B cell (primary cell): Measurements from ENCODE around the gene HHATL.

Source experiments
- EZH2 ChIP-seq: IDR thresholded peaks from 2 replicates; pipeline ENCODE4 v1.6.1; 2012; ENCODE audit warnings: borderline replicate concordance, low read depth, mild to moderate bottlenecking, moderate library complexity, low read length; ENCODE audit not compliant: insufficient read depth, poor library complexity, severe bottlenecking
- TF ChIP-seq, protein P1 (sequence below): fragments of 200-600 bp; IDR thresholded peaks from one replicate; pipeline ENCODE4 v1.8.0; 2022; ENCODE audit warnings: antibody characterized with exemption, mild to moderate bottlenecking

DNA sequence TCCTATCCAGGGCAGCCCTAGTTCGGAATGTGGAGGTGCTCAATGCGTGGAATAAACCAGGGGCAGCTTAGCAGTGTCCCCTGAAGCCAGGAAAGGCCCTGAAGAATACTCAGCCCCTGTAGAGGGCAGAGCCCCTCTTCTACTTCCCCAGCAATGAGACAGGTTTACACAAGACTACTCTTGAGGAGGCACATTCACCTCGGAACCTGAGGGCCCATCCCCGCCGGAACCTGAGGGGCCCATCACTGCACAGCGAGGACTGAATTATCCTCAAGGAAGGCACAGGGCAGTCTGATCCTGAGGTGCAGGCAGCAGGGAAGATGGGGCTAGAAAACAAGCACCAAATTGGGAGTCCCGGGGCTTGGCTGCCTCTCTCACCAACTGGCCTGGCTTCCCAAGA, 48.2 kb upstream of the HHATL start:
- TF ChIP-seq, protein P1, sequence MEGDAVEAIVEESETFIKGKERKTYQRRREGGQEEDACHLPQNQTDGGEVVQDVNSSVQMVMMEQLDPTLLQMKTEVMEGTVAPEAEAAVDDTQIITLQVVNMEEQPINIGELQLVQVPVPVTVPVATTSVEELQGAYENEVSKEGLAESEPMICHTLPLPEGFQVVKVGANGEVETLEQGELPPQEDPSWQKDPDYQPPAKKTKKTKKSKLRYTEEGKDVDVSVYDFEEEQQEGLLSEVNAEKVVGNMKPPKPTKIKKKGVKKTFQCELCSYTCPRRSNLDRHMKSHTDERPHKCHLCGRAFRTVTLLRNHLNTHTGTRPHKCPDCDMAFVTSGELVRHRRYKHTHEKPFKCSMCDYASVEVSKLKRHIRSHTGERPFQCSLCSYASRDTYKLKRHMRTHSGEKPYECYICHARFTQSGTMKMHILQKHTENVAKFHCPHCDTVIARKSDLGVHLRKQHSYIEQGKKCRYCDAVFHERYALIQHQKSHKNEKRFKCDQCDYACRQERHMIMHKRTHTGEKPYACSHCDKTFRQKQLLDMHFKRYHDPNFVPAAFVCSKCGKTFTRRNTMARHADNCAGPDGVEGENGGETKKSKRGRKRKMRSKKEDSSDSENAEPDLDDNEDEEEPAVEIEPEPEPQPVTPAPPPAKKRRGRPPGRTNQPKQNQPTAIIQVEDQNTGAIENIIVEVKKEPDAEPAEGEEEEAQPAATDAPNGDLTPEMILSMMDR, result no peak
- TF ChIP-seq EZH2, result no peak
